Renal cortical epithelial cell (primary cell): Measurements from ENCODE around the gene ATP6V0D1. TPM values are rescaled to one million over a fixed set of nuclear protein-coding genes. Genes with fewer than 3 reads are reported as not detected.

Experiments used
- DNase-seq: peaks from one replicate; pipeline ENCODE4 v3.0.0-alpha.2; 2011; ENCODE audit warnings: low read depth
- total RNA-seq: library from RNA; depleted of rRNA; stranded (reverse); fragments of >200 nt; gene quantifications from 2 replicates; pipeline ENCODE4 v1.2.3, GENCODE V29; 2014

Gene ATP6V0D1
- total RNA-seq, 1 donor from 2014 or later, result 183 TPM

- no peak for DNase-seq
These were observed 73.0 kb downstream of the ATP6V0D1 start for GRCh38 chr16:67407788-67408452.

DNA sequence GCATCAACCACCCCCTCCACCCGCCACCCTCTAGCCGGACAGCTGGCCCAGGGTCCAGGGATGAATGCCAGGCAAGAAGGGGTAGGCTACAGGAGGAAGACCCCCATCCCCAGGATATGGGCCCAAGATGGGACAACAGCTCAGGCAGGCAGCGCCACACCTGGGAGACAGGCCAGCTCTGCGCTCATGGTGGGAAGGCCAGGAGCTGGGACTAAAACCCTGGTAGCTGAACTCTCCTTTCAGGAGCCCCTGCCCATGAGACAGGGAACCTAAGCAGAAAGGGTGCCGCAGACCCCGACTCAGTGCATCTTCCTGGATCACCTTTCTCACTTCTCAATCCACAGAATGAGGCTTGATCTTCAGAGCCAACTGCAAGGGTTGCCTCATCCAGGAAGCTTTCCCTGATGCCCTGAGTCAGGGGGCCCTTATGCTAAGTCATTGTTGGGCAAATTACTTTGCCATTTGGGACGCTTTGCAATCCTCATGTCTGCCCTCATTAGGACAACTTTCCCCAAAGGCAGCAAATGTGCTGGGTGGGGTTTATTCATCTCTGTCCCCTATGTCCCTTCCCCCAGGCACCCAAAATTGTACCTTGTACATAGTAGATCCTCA is 73.7 kb downstream of the ATP6V0D1 start:
- DNase-seq, result no peak

DNA sequence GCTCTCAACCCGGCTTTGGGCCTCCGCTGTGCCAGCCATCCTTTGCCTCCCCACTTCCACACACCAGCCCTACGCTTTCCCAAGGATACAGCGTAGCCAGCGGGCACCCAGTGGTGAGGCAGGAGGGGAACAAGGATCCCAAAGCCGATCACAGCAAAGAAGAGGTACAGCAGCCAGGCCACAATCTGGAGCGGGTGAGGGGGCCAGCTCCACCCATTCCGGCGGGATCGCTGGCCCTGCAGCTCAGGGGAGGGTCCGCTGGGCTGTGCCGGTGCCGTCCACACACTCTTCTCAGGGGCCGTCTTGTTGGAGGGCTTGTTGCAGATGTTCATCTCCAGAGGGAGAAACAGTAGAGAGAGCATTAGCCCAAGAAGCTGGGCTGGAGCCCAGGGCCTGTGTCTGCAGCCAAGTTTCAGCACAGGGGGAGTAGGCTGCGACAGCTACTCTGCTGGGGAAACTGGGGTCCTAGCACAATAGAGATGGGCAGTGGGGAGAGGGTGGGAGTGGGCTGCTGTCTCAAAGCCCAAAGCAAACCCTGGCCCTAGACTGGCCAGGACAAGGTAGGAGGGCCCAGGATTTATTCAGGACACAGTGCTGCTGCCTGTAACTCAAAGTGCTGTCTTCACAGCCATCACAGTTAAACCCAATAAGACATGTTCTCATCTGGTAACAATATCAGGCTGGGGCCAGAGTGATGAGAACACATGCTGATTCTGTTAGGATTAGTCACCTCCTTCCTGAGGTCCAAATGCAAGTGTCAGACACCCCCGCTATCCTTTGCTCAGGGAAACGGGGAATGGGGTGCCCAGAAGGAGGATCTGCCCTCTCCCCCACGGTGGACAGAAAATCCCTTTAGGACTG is 74.6 kb downstream of the ATP6V0D1 start:
- DNase-seq, result no peak

GRCh38 chr16:67405336-67405735 is 75.6 kb downstream of the ATP6V0D1 start:
- DNase-seq, result no peak

GRCh38 chr16:67404740-67405226 is 76.2 kb downstream of the ATP6V0D1 start:
- DNase-seq, result peak; percentile 76

DNA sequence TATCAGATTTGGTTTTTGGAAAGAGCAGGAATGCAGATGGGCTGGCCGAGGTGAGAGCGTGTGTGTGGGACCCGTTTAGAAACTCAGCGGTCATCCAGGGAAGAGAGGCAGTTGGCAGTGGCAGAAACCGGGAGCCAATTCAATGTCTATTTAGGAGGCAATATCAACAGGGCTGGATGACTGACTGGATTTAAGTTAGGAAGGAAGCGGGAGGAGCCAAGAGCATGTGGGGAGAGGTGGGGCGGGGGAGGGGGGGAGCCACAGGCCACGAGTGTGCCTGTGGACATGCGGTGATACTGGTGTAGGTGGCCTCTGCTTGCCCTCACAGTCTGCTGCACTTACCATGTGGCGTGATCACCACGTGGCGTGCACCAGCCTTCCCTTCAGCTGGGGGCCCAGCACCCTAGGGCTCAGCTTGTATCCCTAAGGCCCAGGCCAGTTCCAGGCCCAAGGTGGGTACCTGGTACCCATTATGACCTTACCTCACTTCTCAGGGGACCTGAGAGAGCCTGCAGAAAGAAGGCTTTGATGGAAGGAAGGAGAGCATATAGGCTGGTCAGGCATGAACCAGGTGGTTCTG is 76.9 kb downstream of the ATP6V0D1 start:
- DNase-seq, result no peak

GRCh38 chr16:67400901-67401300 is 80.1 kb downstream of the ATP6V0D1 start:
- no peak for DNase-seq

GRCh38 chr16:67399749-67400704 is 80.9 kb downstream of the ATP6V0D1 start:
- DNase-seq, result no peak

DNA sequence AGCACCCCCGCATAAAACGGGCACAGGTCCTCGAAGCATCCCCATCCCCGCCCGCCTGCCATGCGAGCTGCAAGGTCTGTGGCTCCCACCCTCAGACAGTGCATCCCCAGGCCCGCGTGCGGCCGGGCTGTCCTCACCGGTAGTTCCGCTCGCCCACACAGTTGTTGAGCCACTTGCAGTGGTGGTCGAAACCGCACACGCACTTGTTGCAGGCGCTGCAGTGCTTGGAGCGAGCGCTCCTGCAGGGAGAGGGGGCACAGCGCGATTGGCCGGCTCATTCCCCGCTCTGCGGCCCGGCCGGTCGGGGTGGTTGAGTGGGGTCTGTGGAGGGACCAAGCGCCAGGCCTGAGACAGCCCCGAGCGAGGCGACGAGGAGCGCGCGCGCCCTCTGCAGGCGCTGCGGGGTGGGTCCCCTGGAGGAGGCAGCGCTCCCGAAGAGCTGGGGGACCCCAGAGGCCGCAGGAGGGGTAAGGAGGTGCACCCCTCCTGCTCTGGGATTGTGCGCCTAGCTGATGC is 81.7 kb downstream of the ATP6V0D1 start:
- DNase-seq, result no peak

DNA sequence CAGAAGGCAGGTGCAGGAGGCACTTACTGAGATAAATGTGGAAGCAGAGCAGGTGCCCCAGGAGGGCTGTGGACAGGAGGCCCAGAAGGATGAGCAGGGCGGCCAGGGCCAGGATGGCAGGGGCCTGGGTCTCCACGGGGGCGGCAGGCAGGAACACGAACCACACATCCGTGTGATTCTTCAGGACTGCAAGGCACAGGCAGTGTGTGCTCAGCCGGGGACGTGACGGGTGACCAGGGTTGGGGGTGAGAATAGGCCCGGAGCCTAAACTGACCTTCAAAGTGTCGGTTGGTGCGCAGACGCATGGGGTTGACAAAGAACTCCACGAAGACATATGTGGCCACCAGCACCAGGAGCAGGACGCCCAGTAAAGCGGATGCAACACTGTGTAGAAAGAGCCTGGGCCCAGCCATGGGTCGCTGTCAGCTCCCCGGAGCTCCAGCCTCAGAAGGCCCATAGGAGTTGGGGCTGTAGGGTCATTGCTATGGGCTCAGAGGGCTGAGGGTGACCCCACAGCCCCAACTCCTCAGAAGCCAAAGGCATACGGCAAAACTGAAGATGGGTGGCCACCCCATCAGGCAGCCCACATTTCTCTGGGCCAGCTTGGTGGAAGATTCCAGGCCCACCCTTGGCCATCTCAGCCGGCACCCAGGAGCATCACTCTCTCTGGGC is 82.3 kb downstream of the ATP6V0D1 start:
- no peak for DNase-seq

GRCh38 chr16:67397812-67398545 is 83.0 kb downstream of the ATP6V0D1 start:
- no peak for DNase-seq

GRCh38 chr16:67397036-67397801 is 83.7 kb downstream of the ATP6V0D1 start:
- no peak for DNase-seq

- DNase-seq, result peak; percentile 76
These were observed 84.6 kb downstream of the ATP6V0D1 start for GRCh38 chr16:67396159-67397035.

- no peak for DNase-seq
These were observed 85.3 kb downstream of the ATP6V0D1 start for GRCh38 chr16:67395458-67396158.

DNA sequence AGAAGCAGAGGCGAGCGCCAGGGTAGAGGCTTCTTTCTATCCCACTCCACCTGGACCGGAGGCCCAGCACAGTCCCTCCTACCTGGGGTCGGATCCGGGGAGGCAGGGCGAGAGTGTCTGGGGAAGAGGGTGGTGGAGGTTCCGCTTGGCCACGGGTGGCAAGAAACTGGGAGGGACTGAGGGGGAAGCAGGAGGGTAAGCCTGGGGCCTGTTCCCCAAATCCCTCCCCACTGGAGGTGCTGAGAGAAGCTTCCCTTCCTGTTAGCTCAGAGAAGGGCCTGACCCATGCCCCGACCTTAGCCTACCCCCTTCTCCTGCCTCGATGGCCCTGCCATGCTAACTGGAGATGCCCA is 85.9 kb downstream of the ATP6V0D1 start:
- DNase-seq, result no peak

DNA sequence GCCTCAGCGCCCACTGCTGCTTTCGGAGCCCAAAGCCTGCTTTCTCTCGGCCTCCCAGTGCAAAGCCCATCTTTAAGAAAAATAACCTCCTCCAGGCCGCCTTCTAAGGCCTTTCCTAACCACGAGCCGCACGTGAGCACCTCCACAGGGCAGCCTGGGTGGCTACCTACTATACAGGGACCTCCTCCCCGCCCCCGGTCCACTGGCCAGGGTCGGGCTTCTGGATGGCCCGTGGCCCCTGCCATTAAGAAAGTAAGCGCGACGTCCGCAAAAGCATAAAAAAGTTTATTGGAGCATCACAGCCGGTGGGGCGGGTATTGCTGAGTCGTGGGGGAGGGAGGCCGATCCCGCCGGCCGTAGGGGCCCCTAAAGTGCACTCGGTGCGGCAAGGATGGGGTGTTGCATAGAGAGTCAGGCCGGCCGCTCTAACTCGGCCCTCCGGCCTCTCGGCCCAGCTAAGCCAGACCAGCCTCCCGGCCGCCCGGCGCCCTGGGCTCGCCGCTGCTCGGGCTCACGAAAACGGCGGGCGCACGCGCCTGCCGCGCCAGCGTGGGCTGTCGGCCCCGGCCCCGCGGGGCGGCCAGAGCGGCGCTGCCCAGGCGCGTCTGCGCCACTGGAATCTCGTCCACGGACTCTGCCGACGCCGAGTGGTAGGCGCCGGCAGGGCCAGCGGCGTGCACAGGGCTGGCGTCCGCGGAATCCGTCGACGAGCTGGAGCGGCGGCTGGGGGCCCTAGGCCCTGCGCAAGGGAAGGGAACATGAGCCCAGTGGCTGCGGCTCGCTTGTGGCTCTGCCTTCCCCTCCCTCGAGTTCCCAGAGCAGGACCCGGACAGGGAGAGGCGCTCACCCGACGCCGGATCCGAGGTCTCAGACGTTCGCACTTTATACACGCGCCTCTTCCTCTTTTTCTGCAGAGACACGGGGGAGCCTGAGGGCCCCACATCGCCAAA is 86.5 kb downstream of the ATP6V0D1 start:
- no peak for DNase-seq
